Lower leg skin (tissue), 4 donors: Measurements from ENCODE around the gene NUCB1. TPM values are rescaled to one million over a fixed set of nuclear protein-coding genes. Genes with fewer than 3 reads are reported as not detected.

Experiments
- DNase-seq, 2 donors: peaks; one replicate each; pipeline ENCODE4 v3.0.0-alpha.2; 2019; ENCODE audit warnings: low spot score in 2 of 2
- H3K4me3 ChIP-seq: fragments of 200-600 bp; sonication (generic); 2 replicates; pipeline ENCODE4 v1.5.1; 2017; ENCODE audit warnings: mild to moderate bottlenecking, low read depth; ENCODE audit not compliant: poor library complexity, severe bottlenecking
- CTCF ChIP-seq, 3 donors: fragments of 450-650 bp; IDR thresholded peaks; one replicate each; pipeline ENCODE4 v1.5.1; 2016; ENCODE audit warnings: antibody characterized with exemption in 3 of 3, mild to moderate bottlenecking in 3 of 3, moderate library complexity in 2 of 3
- POLR2A ChIP-seq, 2 donors: fragments of 450-650 bp; IDR thresholded peaks; one replicate each; pipeline ENCODE4 v1.6.1; 2016 to 2017; ENCODE audit warnings: antibody characterized with exemption in 2 of 2, mild to moderate bottlenecking in 1 of 2, moderate library complexity in 1 of 2
- WGBS, 2 donors: methylation state at CpG; one replicate each; pipeline ENCODE4 v1.1.5; 2018; 5-methylcytosine and 5-hydroxymethylcytosine counted together
- intact Hi-C: fragments of 100-400 bp; cut with DNase I; formaldehyde crosslinking; loops from one replicate; pipeline ENCODE4 v1.15.0; 2023; ENCODE audit warnings: low total_unique reads
- total RNA-seq, 4 donors: library from RNA; depleted of rRNA; stranded (reverse); fragments of >200 nt; gene quantifications; one replicate each; pipeline ENCODE4 v1.1.0, GENCODE V29; 2016

The NUCB1 gene
- total RNA-seq, 4 donors from 2014 or later: 162 to 269 (median 189) TPM

- no peak overlapping the region for H3K4me3 ChIP-seq
- TF ChIP-seq POLR2A (IDR thresholded peaks at IDR 0.05) (no peak), CTCF (IDR thresholded peaks at IDR 0.05) (no peak)
- 58 to 59% methylated on average over 27 to 34 of the region's 34 CpGs for WGBS, 2 donors
- intact Hi-C loops: no loop called here
- DNase-seq: no peak
Observed at GRCh38 chr19:48858984-48859710, 41.0 kb upstream of the NUCB1 start.

DNA sequence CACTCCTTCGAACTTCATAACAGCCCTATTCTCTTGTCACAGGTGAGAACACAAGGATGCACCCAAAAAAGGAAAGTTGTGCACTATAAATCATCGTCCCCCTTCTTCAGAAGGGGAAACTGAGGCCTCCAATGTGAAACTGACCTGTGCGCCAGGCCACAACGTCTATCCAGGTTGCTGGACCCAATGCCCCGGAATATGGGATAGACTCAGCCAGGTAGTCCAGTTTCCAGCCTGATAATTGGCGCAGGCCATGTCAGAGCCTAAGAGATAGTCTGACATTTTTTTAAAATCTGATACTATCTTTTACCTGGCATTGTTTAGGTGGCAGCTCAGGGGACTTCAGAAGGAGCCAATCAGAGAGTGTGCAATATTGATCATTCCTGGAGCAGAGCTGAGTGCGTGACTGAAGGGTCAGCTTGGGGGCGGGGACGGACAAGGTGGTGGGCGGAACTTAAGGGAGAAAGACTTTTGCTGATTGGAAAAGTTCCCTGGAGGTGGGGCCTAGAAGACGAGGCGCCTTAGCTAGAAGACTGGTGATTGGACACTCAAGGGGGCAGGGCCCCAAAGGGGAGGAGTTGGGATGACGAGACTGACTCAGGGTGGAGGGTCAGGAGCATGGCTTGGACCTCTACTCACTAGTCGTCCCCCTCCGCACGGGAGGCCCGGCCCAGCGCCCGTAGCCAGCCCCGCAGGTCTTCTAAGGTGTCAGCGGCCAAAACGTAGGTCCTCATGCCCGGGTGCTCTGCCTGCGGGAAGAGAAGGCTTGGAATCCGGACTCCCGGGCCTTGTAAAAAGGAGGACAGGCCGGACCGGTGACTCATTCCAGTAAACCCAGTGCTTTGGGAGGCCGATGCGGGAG is 40.2 kb upstream of the NUCB1 start:
- no peak overlapping the region for H3K4me3 ChIP-seq
- intact Hi-C loops: no loop called here
- no peak for TF ChIP-seq CTCF (IDR thresholded peaks at IDR 0.05)
- no peak for TF ChIP-seq POLR2A (IDR thresholded peaks at IDR 0.05)
- WGBS, 2 donors: 89 to 91% methylated on average over 30 of the region's 30 CpGs
- DNase-seq: no peak

- intact Hi-C loops: no loop called here
- WGBS, 2 donors: 85 to 92% methylated on average over 18 of the region's 18 CpGs
- TF ChIP-seq POLR2A (IDR thresholded peaks at IDR 0.05) (no peak), CTCF (IDR thresholded peaks at IDR 0.05) (no peak)
Observed at GRCh38 chr19:48861313-48861712, 38.8 kb upstream of the NUCB1 start.

GRCh38 chr19:48862827-48863226 is 37.3 kb upstream of the NUCB1 start:
- intact Hi-C loops: no loop called here
- WGBS, 2 donors: 70 to 74% methylated on average over 7 of the region's 7 CpGs
- no peak overlapping the region for H3K4me3 ChIP-seq
- no peak for TF ChIP-seq CTCF (IDR thresholded peaks at IDR 0.05)
- no peak for TF ChIP-seq POLR2A (IDR thresholded peaks at IDR 0.05)
- no peak for DNase-seq

More at GRCh38 chr19:48861313-48861712, 38.8 kb upstream of the NUCB1 start:
- no peak overlapping the region for H3K4me3 ChIP-seq
- no peak for DNase-seq

DNA sequence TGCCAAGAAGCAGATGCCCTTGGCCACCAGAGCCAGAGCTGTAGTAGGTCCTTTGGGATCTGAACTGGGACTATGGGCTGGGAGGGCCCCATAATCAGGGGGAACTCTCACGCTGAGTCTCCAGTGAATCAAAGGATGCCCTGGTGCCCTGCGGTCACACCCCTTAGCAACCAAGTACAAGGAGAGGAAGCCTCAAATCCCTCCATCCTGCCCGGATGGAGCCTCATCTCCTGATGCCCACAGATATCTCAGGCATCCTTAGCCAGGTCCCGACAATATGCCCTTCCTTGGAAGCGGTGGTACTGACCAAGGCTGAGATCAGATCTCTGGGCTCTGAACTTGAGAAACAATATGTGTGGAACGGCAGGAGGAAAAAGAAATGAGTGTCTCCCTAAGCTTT is 33.4 kb upstream of the NUCB1 start:
- intact Hi-C loops: no loop called here
- H3K4me3 ChIP-seq: no peak overlapping the region
- TF ChIP-seq POLR2A (IDR thresholded peaks at IDR 0.05): no peak
- no peak for TF ChIP-seq CTCF (IDR thresholded peaks at IDR 0.05)
- WGBS, 2 donors: 54 to 57% methylated on average over 6 of the region's 6 CpGs
- no peak for DNase-seq
